A673 (cell line): ENCODE results near the gene KCNK3. TPM values are rescaled to one million over a fixed set of nuclear protein-coding genes. Genes with fewer than 3 reads are reported as not detected.

ENCODE experiments used
- BruUV-seq: library from RNA; stranded (reverse); fragments of 400-500 nt; replicated peaks from 2 replicates; lab custom pipeline; 2021; lab: Mats Ljungman, UMichigan
- CTCF ChIA-PET: fragments of 300-600 bp; sonication (Branson Sonifier 250); formaldehyde crosslinking; loops from one replicate; lab custom pipeline; 2022; ENCODE audit warnings: antibody characterized with exemption; lab: Charles Lee
- POLR2A ChIA-PET: fragments of 300-600 bp; sonication (Branson Sonifier 250); formaldehyde crosslinking; loops from one replicate; lab custom pipeline; 2022; ENCODE audit warnings: antibody characterized with exemption; ENCODE audit not compliant: low non-redundant PET; lab: Charles Lee
- DNase-seq: peaks from one replicate; pipeline ENCODE4 v3.0.0-alpha.2; 2015; ENCODE audit warnings: low spot score
- H3K27ac ChIP-seq: fragments of 200-600 bp; sonication (generic); 2 replicates; pipeline ENCODE4 v1.5.1; 2016; ENCODE audit warnings: mixed run types, low read depth, mild to moderate bottlenecking, mixed read lengths, antibody characterized with exemption, low read length; ENCODE audit not compliant: poor library complexity, severe bottlenecking
- H3K27me3 ChIP-seq: fragments of 200-600 bp; sonication (generic); replicated peaks from 2 replicates; pipeline ENCODE4 v1.6.1; 2017; ENCODE audit warnings: mixed run types, low read depth, mild to moderate bottlenecking, mixed read lengths, antibody characterized with exemption, low read length; ENCODE audit not compliant: insufficient read depth, poor library complexity
- H3K36me3 ChIP-seq: fragments of 200-600 bp; sonication (generic); 2 replicates; pipeline ENCODE4 v1.6.1; 2016; ENCODE audit warnings: mixed run types, mild to moderate bottlenecking, mixed read lengths, antibody characterized with exemption, low read length; ENCODE audit not compliant: insufficient read depth, poor library complexity, severe bottlenecking
- H3K4me1 ChIP-seq: fragments of 200-600 bp; sonication (generic); 2 replicates; pipeline ENCODE4 v1.6.1; 2017; ENCODE audit warnings: mixed run types, mild to moderate bottlenecking, mixed read lengths, antibody characterized with exemption, low read length; ENCODE audit not compliant: insufficient read depth, poor library complexity, severe bottlenecking
- H3K4me3 ChIP-seq: fragments of 200-600 bp; sonication (generic); 2 replicates; pipeline ENCODE4 v1.5.1; 2016; ENCODE audit warnings: low read depth, mixed run types, mild to moderate bottlenecking, mixed read lengths, low read length; ENCODE audit not compliant: poor library complexity, severe bottlenecking
- H3K9me3 ChIP-seq: fragments of 200-600 bp; sonication (generic); 2 replicates; pipeline ENCODE4 v1.6.1; 2016; ENCODE audit warnings: mixed run types, low read depth, mild to moderate bottlenecking, mixed read lengths, antibody characterized with exemption, low read length; ENCODE audit not compliant: poor library complexity, severe bottlenecking
- CTCF ChIP-seq: fragments of 300-800, 200-600 bp; sonication (generic); conservative IDR thresholded peaks from 2 replicates; pipeline ENCODE4 v1.5.1; 2017; ENCODE audit warnings: low read depth, mild to moderate bottlenecking, antibody characterized with exemption, low read length, moderate library complexity, mixed read lengths
- EZH2 ChIP-seq: fragments of 200-600 bp; sonication (generic); IDR thresholded peaks from 2 replicates; pipeline ENCODE4 v1.6.1; 2017; ENCODE audit warnings: borderline replicate concordance, low read depth, mild to moderate bottlenecking, mixed read lengths, antibody characterized with exemption, low read length; ENCODE audit not compliant: poor library complexity, severe bottlenecking
- intact Hi-C: fragments of 100-400 bp; cut with micrococcal nuclease; formaldehyde crosslinking; loops from one replicate; pipeline ENCODE4 v1.10.0; 2022; ENCODE audit not compliant: unreplicated experiment
- total RNA-seq: library from RNA; stranded (reverse); gene quantifications from 2 replicates; pipeline ENCODE4 v1.2.3, GENCODE V29; 2021

The KCNK3 gene
- total RNA-seq, 1 experiment from 2014 or later = 0.13 TPM

GRCh38 chr2:26718949-26719686 is 26.6 kb downstream of the KCNK3 start:
- Histone ChIP-seq H3K27ac (no peak overlapping the region), H3K4me3 (no peak overlapping the region), H3K36me3 (no peaks in the 10 kb centered on the region), H3K9me3 (no peaks in the 10 kb centered on the region), H3K27me3 (no peaks in the 10 kb centered on the region), H3K4me1 (no peaks in the 10 kb centered on the region)
- no TSS peak for BruUV-seq
- ChIA-PET POLR2A (no interaction called here), CTCF (no interaction called here)
- no peak for DNase-seq
- TF ChIP-seq EZH2 = no peak
- TF ChIP-seq CTCF = no peak
- intact Hi-C loops = no loop called here

GRCh38 chr2:26720322-26721114 is 28.0 kb downstream of the KCNK3 start:
- Histone ChIP-seq H3K27ac (no peak overlapping the region), H3K9me3 (no peaks in the 10 kb centered on the region), H3K4me1 (no peaks in the 10 kb centered on the region), H3K36me3 (no peaks in the 10 kb centered on the region), H3K4me3 (no peak overlapping the region), H3K27me3 (no peaks in the 10 kb centered on the region)
- intact Hi-C loops = no loop called here
- BruUV-seq = no TSS peak
- CTCF ChIA-PET = no interaction called here
- DNase-seq = no peak
- POLR2A ChIA-PET = no interaction called here
- TF ChIP-seq CTCF (no peak), EZH2 (no peak)

- Histone ChIP-seq H3K4me3 (no peak overlapping the region), H3K4me1 (no peaks in the 10 kb centered on the region), H3K27me3 (no peaks in the 10 kb centered on the region), H3K36me3 (no peaks in the 10 kb centered on the region), H3K27ac (no peak overlapping the region), H3K9me3 (no peaks in the 10 kb centered on the region)
- CTCF ChIA-PET = no interaction called here
- no TSS peak for BruUV-seq
- DNase-seq = no peak
- POLR2A ChIA-PET = no interaction called here
- TF ChIP-seq EZH2 = no peak
- no peak for TF ChIP-seq CTCF
- intact Hi-C loops = no loop called here
Measured at GRCh38 chr2:26721115-26722032, 28.9 kb downstream of the KCNK3 start.
